NCI-H128 (cell line): ENCODE measurements around the gene BLTP2.

ENCODE experiments used
- DNase-seq: peaks from one replicate; lab custom pipeline; 2025; ENCODE audit not compliant: unreplicated experiment; lab: John Stamatoyannopoulos, UW

The BLTP2 gene

DNA sequence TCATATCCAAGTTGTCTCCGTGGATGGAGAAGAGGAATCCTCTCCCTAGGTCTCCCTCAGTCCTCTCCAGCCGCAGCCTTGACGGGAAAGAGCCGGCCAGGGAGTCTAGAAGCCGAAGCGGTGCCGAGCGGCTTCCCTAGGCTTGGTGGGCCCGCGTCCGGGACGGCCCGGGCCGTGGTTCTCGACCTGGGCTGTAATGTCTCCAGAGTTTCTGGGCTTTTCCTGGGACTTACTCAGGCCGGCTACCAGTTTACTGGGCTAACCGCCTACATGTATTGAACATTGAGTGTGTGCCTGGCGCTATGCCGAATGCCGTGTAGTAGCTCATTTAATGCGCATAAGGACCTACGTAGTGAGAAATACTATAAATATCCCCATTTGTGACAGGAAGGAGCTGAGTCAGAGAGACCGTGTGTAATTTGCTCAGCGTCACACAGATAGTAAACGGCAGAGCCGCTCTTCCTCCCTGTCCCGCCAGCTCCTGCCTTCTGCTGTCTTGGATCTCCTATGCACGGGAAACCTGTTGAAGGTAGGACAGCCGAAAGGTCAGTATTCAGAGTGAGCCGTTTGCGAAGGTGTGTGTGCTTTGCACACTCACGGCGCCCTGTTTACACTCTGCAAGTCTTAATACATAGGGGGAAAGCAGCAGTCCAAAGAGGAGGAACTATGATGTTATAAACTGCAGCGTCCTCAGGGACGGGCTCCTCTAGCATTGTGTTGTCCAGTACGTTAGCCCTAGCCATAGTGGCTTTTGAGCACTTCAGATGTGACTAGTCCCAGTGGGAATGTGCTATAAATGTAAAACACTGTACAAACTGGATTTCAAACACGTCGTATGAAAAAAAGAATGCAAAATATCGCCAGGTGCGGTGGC lies 45.4 kb downstream of the BLTP2 start:
- DNase-seq: no peak

DNA sequence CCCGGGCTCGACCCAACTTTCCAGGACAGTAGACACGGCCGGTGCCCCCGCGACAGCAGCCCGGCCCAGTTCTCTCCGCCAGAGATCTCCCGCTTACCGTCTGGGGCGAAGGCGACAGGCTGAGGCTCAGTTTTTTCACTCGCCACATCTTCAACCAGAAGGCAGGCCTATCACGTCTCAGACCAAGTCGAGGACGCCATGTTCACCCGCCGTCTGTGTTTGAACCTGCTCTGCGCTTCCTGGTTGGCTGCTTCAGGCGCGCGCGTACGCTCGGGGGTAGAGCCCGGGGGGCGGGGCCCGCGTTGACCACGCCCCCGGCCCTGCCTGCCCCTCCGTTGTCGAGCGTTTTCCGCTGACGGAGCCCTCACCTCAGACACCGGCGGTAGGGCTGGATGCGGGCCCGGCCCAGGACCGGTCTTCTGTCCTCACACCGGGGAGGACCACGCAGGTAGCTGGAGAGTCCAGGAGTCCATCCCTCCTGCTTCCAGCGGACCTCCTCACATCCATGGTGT lies 46.1 kb downstream of the BLTP2 start, which contains the start of gene SPAG5:
Gene SPAG5 (minus strand): TSS at position 227 of the 512 bp plus-strand sequence. CDS start 79 bp downstream, at position 148.
- DNase-seq: peak; percentile 79

DNA sequence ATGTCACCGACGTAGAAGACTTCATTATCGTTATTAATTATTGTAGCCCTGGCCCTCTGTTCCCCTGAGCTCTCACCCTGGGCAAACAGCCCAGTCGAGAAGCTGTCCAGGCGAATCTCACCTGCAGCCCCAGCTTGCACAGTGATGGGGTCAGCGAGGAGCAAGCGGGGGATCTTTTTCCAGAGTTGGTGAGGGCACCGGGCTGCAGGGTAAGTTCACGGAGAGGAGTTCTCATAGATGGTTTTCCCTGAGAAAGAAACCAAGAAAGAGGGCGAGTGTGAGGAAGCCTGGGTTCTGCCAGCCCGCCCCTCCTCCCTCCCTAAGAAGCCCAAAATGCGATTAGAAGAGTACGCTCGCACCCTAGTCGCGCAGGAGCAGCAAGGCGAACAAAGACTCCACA lies 46.6 kb downstream of the BLTP2 start:
- no peak for DNase-seq

DNA sequence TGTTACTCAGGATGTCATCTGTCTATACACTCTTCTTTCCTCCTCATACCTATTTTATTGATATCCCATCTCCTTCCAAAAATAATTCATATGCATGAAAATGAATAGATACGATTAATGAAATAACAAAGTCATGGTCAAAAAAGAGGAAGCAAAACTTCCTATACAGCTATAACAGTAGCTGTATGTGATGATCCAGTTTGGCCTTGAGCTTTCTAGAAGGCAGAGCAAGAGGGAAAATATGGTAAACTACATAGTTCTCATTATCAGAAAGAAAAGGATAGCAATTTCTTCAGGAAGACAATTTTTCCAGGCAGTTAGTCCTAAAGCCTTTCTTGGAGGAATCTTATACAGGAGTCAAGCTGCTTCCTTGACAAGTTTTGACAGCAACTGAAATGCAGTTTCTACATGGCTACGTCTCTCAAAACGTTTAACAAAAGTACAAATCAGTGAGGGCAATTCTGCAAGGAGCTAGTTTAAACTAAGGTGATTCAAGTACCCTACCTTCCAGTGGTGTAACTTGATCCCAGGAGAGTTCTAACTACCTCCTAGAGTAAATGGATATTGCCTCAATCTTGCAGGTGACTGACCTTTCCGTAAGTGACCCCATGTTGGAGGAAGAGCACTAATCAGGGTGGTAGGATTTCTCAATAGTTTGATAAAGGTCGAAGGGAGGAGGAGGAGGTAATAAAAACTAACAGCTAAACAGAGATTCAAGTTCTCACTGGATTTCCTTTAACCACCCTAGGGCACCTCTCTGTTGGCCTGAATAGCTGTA lies 47.2 kb downstream of the BLTP2 start:
- DNase-seq: no peak
